ENCODE measurements around the gene EXOC4. TPM values are rescaled to one million over a fixed set of nuclear protein-coding genes. Genes with fewer than 3 reads are reported as not detected.

EXOC4 gene
- total RNA-seq, 2 donors from 2014 or later, result 53.5 to 62.3 TPM

GRCh38 chr7:133556553-133556952 is 303.7 kb downstream of the EXOC4 start:
- Mint-ChIP-seq H3K4me1 (no peaks in the 10 kb centered on the region), H3K9me3 (no peaks in the 10 kb centered on the region), H3K36me3 (ENCODE audit: low read depth) (no peaks in the 10 kb centered on the region), H3K4me3 (no peak overlapping the region), H3K27me3 (no peaks in the 10 kb centered on the region), H3K27ac (no peak overlapping the region)
- no peak for ATAC-seq (replicated peaks)

- Mint-ChIP-seq H3K27me3 (no peaks in the 10 kb centered on the region), H3K9me3 (no peaks in the 10 kb centered on the region), H3K4me1 (no peaks in the 10 kb centered on the region), H3K36me3 (ENCODE audit: low read depth) (peaks cover 9% of the 10 kb centered on the region), H3K27ac (no peak overlapping the region), H3K4me3 (no peak overlapping the region)
- peak; percentile 97 for ATAC-seq (replicated peaks)
Observed at GRCh38 chr7:133560900-133561299, 308.0 kb downstream of the EXOC4 start.

DNA sequence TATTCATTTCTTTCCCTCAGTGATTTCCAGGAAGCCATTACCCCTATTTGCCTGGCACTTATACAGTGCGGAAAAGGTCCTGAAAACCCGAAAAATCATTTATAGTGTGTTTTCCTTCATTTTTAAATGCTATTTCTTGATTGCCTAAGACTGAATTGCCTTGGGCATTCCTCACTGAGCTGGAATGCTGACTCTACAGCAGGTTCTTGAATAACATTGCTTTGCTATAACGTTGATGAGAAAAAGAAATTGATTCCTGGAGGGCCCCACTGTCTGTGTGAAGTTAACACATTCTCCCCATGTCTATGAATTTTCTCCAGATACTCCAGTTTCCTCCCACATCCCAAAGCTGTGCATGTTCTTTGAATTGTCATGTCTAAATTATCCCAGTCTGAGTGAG is 308.5 kb downstream of the EXOC4 start:
- Mint-ChIP-seq H3K27me3 (no peaks in the 10 kb centered on the region), H3K27ac (no peak overlapping the region), H3K36me3 (ENCODE audit: low read depth) (peaks cover 9% of the 10 kb centered on the region), H3K4me1 (no peaks in the 10 kb centered on the region), H3K9me3 (no peaks in the 10 kb centered on the region), H3K4me3 (no peak overlapping the region)
- ATAC-seq (replicated peaks), result no peak

DNA sequence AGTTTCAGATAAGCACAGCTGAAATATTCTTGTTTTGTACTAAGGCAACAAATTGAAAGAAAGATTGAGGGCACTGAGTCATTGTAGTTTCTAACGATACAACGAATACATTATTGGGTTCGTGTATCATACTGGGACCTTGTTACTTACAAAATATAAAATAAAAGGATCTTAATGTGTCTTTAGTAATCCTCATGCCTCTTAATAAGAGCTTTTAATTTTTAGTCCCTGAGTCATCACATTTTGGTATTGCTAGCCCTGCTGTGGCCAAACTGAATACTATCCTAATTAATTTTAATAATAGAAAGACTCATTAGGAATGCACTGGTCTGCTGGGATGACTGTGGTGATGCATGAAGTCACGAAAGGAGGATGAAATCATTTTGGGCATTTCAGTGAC is 309.7 kb downstream of the EXOC4 start:
- no peaks in the 10 kb centered on the region for H3K27me3 Mint-ChIP-seq
- H3K36me3 Mint-ChIP-seq (ENCODE audit: low read depth), result peaks cover 9% of the 10 kb centered on the region
- H3K4me3 Mint-ChIP-seq, result no peak overlapping the region
- H3K9me3 Mint-ChIP-seq, result no peaks in the 10 kb centered on the region
- no peak overlapping the region for H3K27ac Mint-ChIP-seq
- no peak for ATAC-seq (replicated peaks)
- H3K4me1 Mint-ChIP-seq, result no peaks in the 10 kb centered on the region

DNA sequence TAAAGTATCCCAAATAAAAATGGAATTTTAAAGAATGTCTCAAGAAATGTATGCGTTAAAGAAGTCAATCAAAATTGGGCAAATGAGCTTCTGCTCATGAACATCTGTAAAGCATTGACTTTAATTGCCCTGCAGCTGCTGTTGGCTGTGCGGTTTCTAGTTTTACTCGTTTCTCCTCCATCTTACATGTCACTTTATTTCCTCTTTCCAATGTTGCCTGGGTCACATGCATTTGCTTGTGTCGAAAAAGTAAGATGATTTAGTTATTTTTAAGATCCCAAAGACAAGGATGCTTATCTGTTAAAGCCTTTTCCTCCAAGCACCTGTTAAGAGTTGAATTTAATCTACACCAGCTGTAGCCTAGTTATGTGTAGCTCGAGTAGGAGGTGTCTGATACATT is 310.4 kb downstream of the EXOC4 start:
- Mint-ChIP-seq H3K9me3 (no peaks in the 10 kb centered on the region), H3K4me1 (no peaks in the 10 kb centered on the region), H3K4me3 (no peak overlapping the region), H3K27ac (no peak overlapping the region), H3K36me3 (ENCODE audit: low read depth) (peaks cover 9% of the 10 kb centered on the region), H3K27me3 (no peaks in the 10 kb centered on the region)
- no peak for ATAC-seq (replicated peaks)

DNA sequence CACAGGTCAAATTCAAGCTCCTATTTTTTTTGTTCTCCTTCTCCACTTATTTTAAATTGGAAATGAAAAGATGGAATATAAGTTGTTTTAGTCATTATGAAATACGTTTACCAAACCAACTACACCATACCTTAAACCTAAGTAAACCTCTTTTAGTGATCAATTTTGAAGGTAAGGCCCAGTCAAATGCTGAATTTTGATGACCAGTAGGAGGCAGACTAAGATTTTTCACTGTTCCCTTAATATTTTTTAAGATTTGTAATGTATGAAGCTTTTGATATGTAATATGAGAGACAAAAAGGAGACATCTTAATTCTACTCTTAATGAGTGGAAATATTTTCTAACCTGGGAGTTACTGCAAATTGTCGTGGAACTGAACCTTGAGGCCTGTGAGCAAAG is 311.6 kb downstream of the EXOC4 start:
- Mint-ChIP-seq H3K4me1 (no peaks in the 10 kb centered on the region), H3K9me3 (no peaks in the 10 kb centered on the region), H3K27ac (no peak overlapping the region), H3K4me3 (no peak overlapping the region), H3K27me3 (no peaks in the 10 kb centered on the region), H3K36me3 (ENCODE audit: low read depth) (peaks cover 9% of the 10 kb centered on the region)
- ATAC-seq (replicated peaks), result no peak

DNA sequence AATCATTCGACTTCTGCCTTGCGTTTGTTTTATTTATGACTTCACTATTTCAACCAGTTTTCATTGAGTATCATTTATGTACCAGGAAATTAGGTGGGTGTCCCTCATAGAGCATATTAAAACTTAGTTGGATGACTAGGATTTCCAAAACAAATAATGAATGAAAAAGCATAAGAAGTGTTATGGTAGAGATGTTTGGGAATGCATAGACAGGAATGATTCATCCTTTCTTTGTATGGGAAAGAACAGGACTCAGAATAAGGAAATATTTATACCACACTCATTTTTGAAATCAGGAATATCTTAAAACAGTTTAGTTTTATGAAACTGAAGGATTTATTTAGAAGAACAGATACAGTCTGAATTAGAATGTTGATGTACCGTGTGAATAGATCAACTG is 315.7 kb downstream of the EXOC4 start:
- Mint-ChIP-seq H3K4me1 (no peaks in the 10 kb centered on the region), H3K36me3 (ENCODE audit: low read depth) (peaks cover 8% of the 10 kb centered on the region), H3K4me3 (no peak overlapping the region), H3K27me3 (no peaks in the 10 kb centered on the region), H3K27ac (no peak overlapping the region), H3K9me3 (no peaks in the 10 kb centered on the region)
- no peak for ATAC-seq (replicated peaks)

DNA sequence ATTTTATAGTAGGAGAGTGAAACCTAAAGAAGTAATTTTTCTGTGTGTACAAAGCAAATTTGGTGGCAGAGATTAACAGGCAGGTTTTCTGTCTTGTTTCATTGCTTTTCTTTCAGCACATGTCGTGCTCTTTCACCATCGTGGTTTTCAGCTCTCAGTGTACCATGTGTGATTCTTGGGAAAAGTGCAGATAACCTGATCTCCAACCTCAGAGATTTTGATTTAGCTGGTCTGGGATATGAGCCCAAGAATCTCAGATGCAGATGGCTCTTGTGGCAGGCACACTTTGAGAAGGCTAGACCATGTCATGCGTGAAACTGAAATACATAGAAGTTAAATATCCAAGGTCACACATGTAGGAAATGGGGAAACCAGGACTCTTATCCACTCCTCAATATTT is 317.4 kb downstream of the EXOC4 start:
- Mint-ChIP-seq H3K36me3 (ENCODE audit: low read depth) (no peaks in the 10 kb centered on the region), H3K27ac (no peak overlapping the region), H3K9me3 (no peaks in the 10 kb centered on the region), H3K27me3 (no peaks in the 10 kb centered on the region), H3K4me1 (no peaks in the 10 kb centered on the region), H3K4me3 (no peak overlapping the region)
- no peak for ATAC-seq (replicated peaks)

DNA sequence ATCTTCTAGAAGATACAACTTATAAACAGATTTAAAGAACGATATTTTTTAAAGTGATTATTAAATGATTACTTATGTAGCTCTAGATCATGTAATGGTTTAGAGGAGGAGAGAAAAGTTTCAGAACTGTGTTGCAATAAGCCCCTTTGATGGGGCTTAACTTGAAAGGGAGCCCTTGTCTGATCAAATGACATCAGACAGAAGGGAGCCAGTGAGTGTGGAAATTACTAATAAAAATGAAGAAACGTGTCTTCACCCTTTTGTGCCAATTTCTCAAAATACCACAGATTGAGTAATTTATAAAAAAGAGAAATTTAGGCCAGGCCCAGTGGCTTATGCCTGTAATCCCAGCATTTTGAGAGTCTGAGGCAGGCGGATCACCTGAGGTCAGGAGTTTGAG is 318.2 kb downstream of the EXOC4 start:
- Mint-ChIP-seq H3K9me3 (no peaks in the 10 kb centered on the region), H3K36me3 (ENCODE audit: low read depth) (no peaks in the 10 kb centered on the region), H3K27me3 (no peaks in the 10 kb centered on the region), H3K27ac (no peak overlapping the region), H3K4me1 (no peaks in the 10 kb centered on the region), H3K4me3 (no peak overlapping the region)
- no peak for ATAC-seq (replicated peaks)

DNA sequence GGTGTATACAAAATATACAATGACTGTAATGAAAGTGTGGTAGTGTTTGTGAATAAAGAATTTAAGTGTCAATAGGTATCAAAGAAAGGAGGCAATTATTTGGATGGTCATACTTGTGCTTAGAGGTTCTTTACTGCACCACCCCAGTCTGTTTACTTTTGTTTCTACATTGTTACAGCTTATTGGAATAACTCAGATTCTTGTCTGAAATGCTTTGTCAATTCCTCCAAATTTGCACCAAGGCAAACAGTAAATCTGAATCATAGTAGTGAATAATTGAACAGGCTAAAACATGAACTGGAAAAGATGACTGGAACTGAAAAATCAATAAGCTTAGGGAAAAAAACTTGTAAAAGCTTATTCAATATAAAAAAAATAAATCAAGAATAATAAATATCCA is 319.2 kb downstream of the EXOC4 start:
- no peaks in the 10 kb centered on the region for H3K36me3 Mint-ChIP-seq (ENCODE audit: low read depth)
- no peaks in the 10 kb centered on the region for H3K4me1 Mint-ChIP-seq
- no peak overlapping the region for H3K27ac Mint-ChIP-seq
- H3K27me3 Mint-ChIP-seq, result no peaks in the 10 kb centered on the region
- ATAC-seq (replicated peaks), result no peak
- no peak overlapping the region for H3K4me3 Mint-ChIP-seq
- no peaks in the 10 kb centered on the region for H3K9me3 Mint-ChIP-seq

GRCh38 chr7:133572843-133573242 is 320.0 kb downstream of the EXOC4 start:
- no peaks in the 10 kb centered on the region for H3K36me3 Mint-ChIP-seq (ENCODE audit: low read depth)
- H3K27ac Mint-ChIP-seq, result no peak overlapping the region
- ATAC-seq (replicated peaks), result no peak
- H3K4me1 Mint-ChIP-seq, result no peaks in the 10 kb centered on the region
- no peak overlapping the region for H3K4me3 Mint-ChIP-seq
- no peaks in the 10 kb centered on the region for H3K9me3 Mint-ChIP-seq
- no peaks in the 10 kb centered on the region for H3K27me3 Mint-ChIP-seq

- ATAC-seq (replicated peaks), result no peak
- H3K4me3 Mint-ChIP-seq, result no peak overlapping the region
- H3K27me3 Mint-ChIP-seq, result no peaks in the 10 kb centered on the region
- H3K27ac Mint-ChIP-seq, result no peak overlapping the region
- H3K36me3 Mint-ChIP-seq (ENCODE audit: low read depth), result no peaks in the 10 kb centered on the region
- no peaks in the 10 kb centered on the region for H3K9me3 Mint-ChIP-seq
- H3K4me1 Mint-ChIP-seq, result no peaks in the 10 kb centered on the region
Observed at GRCh38 chr7:133573554-133574265, 320.8 kb downstream of the EXOC4 start.

DNA sequence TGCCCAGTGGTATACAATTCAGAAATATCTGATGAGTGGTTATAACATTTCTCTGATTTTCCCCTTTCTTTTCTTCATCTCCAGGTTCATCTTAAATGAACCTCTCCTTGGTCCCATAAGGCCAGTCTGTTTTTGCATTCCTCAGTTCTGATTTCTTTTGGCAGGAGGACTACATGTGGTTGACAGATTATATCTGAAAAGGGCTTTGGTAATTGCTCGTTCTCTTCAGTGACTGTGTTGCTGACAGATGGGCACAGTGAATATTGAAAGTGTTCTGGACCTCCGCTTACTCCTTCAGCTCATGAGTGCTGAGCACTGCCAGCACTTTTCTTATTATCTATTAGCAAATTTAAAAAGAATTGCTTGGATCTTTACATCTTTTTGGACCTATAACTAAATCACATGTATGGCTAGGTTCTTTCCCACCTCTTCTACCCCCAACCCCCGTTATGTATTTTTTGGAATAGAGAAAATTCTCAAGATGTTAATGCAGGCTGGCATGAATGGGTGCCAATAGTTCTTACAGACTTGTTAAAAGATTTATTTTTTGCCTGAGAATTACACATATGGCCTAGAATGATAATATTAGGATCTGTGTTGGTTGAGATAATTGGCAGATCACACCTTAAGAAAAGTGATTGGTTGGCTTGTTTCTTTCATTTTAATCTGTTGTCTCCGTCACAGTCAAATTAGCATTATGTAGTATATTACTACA is 323.0 kb downstream of the EXOC4 start:
- peaks cover 11% of the 10 kb centered on the region for H3K36me3 Mint-ChIP-seq (ENCODE audit: low read depth)
- H3K4me1 Mint-ChIP-seq, result no peaks in the 10 kb centered on the region
- no peak overlapping the region for H3K4me3 Mint-ChIP-seq
- ATAC-seq (replicated peaks), result no peak
- H3K27me3 Mint-ChIP-seq, result no peaks in the 10 kb centered on the region
- H3K27ac Mint-ChIP-seq, result no peak overlapping the region
- no peaks in the 10 kb centered on the region for H3K9me3 Mint-ChIP-seq

- H3K4me3 Mint-ChIP-seq, result no peak overlapping the region
- H3K9me3 Mint-ChIP-seq, result no peaks in the 10 kb centered on the region
- no peak for ATAC-seq (replicated peaks)
- H3K4me1 Mint-ChIP-seq, result no peaks in the 10 kb centered on the region
- peaks cover 14% of the 10 kb centered on the region for H3K36me3 Mint-ChIP-seq (ENCODE audit: low read depth)
- H3K27ac Mint-ChIP-seq, result no peak overlapping the region
- no peaks in the 10 kb centered on the region for H3K27me3 Mint-ChIP-seq
Observed at GRCh38 chr7:133576612-133577168, 323.8 kb downstream of the EXOC4 start.

DNA sequence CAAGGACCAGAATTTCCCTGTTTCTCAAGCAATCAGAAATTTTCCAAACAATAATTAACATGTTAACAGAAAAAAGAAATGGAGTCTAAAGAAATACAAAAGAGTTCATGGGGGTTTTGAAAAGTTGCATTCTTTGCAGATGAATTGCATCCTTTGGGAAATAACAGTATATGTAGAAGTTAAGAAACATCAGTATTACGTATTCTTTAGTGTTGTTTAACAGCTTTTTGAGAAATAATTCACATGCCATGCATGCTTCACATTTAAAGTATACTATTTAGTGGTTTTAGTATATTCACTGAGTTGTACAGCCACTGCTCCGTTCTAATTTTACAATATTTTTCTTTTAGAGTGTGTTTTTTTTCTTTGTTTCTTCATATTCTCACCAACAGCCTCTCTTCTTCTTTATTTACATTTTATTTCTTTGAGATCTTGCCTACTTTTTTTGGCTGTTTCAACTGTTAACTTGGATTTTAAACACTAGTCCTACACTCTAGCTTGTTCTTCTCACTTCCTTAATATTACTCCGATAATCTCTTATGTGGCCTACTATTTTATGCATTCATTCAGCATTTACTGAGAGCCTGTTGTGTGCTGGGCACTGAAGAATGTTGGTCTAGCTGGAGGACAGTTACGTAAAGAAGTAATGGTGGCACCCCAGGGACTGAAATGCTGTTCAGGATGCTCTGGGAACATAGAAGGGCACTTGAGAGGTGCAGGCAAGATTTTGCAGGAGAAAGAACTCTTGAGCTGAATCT is 330.1 kb downstream of the EXOC4 start:
- Mint-ChIP-seq H3K4me3 (no peak overlapping the region), H3K27me3 (no peaks in the 10 kb centered on the region), H3K27ac (no peak overlapping the region), H3K9me3 (peaks cover 3% of the 10 kb centered on the region), H3K36me3 (ENCODE audit: low read depth) (peaks cover 21% of the 10 kb centered on the region), H3K4me1 (no peaks in the 10 kb centered on the region)
- ATAC-seq (replicated peaks), result no peak
